Kidney (tissue), 14 donors: ENCODE data around the gene GTPBP3. TPM values are rescaled to one million over a fixed set of nuclear protein-coding genes. Genes with fewer than 3 reads are reported as not detected.

Source experiments
- DNase-seq, 5 donors: peaks; one replicate each; pipeline ENCODE4 v3.0.0-alpha.2; 2013 to 2020
- FAIRE-seq: peaks from 2 replicates; lab custom pipeline; 2012; peaks lifted over from hg19 to GRCh38; lab: Jason Lieb, UNC
- H3K27ac ChIP-seq, 2 donors: one replicate each; pipeline ENCODE4 v1.7.0; 2013; ENCODE audit warnings: low read depth in 2 of 2, low read length in 2 of 2, inconsistent platforms in 1 of 2
- H3K27me3 ChIP-seq: one replicate; pipeline ENCODE4 v1.7.1; 2013; ENCODE audit warnings: low read length, inconsistent platforms; ENCODE audit not compliant: control insufficient read depth, insufficient read depth
- H3K36me3 ChIP-seq, 3 donors: one replicate each; pipeline versions ENCODE4 v1.7.0 to v1.7.1; 2013; ENCODE audit warnings: low read length in 3 of 3, control low read depth in 1 of 3, inconsistent platforms in 1 of 3; ENCODE audit not compliant: insufficient read depth in 3 of 3, control insufficient read depth in 2 of 3
- H3K4me1 ChIP-seq, 3 donors: one replicate each; pipeline versions ENCODE4 v1.7.0 to v1.7.1; 2013; ENCODE audit warnings: low read length in 3 of 3, inconsistent platforms in 1 of 3, low read depth in 1 of 3; ENCODE audit not compliant: control insufficient read depth in 2 of 3, insufficient read depth in 2 of 3
- H3K4me3 ChIP-seq, 3 donors: one replicate each; pipeline versions ENCODE4 v1.7.0 to v1.8.1; 2013; ENCODE audit warnings: low read length in 3 of 3, control low read depth in 1 of 3, inconsistent platforms in 1 of 3
- H3K9ac ChIP-seq, 3 donors: one replicate each; pipeline versions ENCODE4 v1.7.0 to v1.7.1; 2013; ENCODE audit warnings: low read length in 3 of 3, control low read depth in 1 of 3, inconsistent platforms in 1 of 3
- H3K9me3 ChIP-seq, 3 donors: one replicate each; pipeline versions ENCODE4 v1.7.0 to v1.7.1; 2013; ENCODE audit warnings: low read length in 3 of 3, control low read depth in 1 of 3, inconsistent platforms in 1 of 3; ENCODE audit not compliant: control insufficient read depth in 2 of 3, insufficient read depth in 1 of 3
- intact Hi-C: fragments of 100-400 bp; cut with DNase I; formaldehyde crosslinking; loops from one replicate; pipeline ENCODE4 v1.11.1; 2022
- polyA plus RNA-seq: library from polyadenylated mRNA; stranded (reverse); fragments of 350-450 nt; fragmentation: Illumina TruSeq; extraction: RNeasy Lipid Tissue Mini Kit (QIAGEN cat#74804); gene quantifications from one replicate; pipeline ENCODE4 v1.2.3, GENCODE V29; 2014; ENCODE audit warnings: low read depth, low replicate concordance; ENCODE audit not compliant: insufficient read depth
- total RNA-seq: library from RNA; stranded (reverse); fragmentation: NEBNext Ultra II Directional; extraction: Animal tissue kit (Norgen Biotek cat#: 25700); gene quantifications from one replicate; pipeline ENCODE4 v1.2.1, GENCODE V29; 2021
- TF ChIP-seq, protein P1 (sequence below): IDR thresholded peaks from 3 replicates; pipeline ENCODE4 v1.5.1; 2012; ENCODE audit warnings: mild to moderate bottlenecking, moderate library complexity, borderline replicate concordance; ENCODE audit not compliant: insufficient read depth; ENCODE audit errors: extremely low read depth
- donor health status: control.
- donor health status: control.
- donor health status: control.
- donor health status: control.
- donor health status: control.
- donor health status: DM: yes; HTN: yes; CAD: no.
- donor health status: Normal renal cell carcinoma (clear cell type).

Gene GTPBP3
- total and polyA plus RNA-seq, 2 donors from 2014 or later, result 11.0 to 20.4 TPM

- Histone ChIP-seq H3K4me1 (peaks cover 0 to 29% (median 15%) of the 10 kb centered on the region in 3 donors), H3K9ac (peak overlapping the region in 2 of 3 donors; percentile 88), H3K4me3 (peak overlapping the region; percentile 82 to 93 (median 92)), H3K27ac (peak overlapping the region; percentile 93 to 97), H3K36me3 (no peaks in the 10 kb centered on the region), H3K9me3 (no peaks in the 10 kb centered on the region), H3K27me3 (no peaks in the 10 kb centered on the region)
- DNase-seq (peak in 1 of 5 donors; percentile 58), FAIRE-seq (no peak)
- intact Hi-C loops, result no loop called here
- TF ChIP-seq, protein P1, sequence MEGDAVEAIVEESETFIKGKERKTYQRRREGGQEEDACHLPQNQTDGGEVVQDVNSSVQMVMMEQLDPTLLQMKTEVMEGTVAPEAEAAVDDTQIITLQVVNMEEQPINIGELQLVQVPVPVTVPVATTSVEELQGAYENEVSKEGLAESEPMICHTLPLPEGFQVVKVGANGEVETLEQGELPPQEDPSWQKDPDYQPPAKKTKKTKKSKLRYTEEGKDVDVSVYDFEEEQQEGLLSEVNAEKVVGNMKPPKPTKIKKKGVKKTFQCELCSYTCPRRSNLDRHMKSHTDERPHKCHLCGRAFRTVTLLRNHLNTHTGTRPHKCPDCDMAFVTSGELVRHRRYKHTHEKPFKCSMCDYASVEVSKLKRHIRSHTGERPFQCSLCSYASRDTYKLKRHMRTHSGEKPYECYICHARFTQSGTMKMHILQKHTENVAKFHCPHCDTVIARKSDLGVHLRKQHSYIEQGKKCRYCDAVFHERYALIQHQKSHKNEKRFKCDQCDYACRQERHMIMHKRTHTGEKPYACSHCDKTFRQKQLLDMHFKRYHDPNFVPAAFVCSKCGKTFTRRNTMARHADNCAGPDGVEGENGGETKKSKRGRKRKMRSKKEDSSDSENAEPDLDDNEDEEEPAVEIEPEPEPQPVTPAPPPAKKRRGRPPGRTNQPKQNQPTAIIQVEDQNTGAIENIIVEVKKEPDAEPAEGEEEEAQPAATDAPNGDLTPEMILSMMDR, result no peak
Observed at GRCh38 chr19:17306285-17306714, 31.1 kb upstream of the GTPBP3 start.

GRCh38 chr19:17307876-17308377 is 29.4 kb upstream of the GTPBP3 start:
- Histone ChIP-seq H3K36me3 (no peaks in the 10 kb centered on the region), H3K9ac (no peak overlapping the region), H3K27me3 (no peaks in the 10 kb centered on the region), H3K4me1 (peaks cover 0 to 30% (median 15%) of the 10 kb centered on the region in 3 donors), H3K4me3 (no peak overlapping the region), H3K27ac (no peak overlapping the region), H3K9me3 (no peaks in the 10 kb centered on the region)
- no peak for FAIRE-seq
- no peak for DNase-seq
- intact Hi-C loops, result no loop called here
- TF ChIP-seq, protein P1, result no peak

DNA sequence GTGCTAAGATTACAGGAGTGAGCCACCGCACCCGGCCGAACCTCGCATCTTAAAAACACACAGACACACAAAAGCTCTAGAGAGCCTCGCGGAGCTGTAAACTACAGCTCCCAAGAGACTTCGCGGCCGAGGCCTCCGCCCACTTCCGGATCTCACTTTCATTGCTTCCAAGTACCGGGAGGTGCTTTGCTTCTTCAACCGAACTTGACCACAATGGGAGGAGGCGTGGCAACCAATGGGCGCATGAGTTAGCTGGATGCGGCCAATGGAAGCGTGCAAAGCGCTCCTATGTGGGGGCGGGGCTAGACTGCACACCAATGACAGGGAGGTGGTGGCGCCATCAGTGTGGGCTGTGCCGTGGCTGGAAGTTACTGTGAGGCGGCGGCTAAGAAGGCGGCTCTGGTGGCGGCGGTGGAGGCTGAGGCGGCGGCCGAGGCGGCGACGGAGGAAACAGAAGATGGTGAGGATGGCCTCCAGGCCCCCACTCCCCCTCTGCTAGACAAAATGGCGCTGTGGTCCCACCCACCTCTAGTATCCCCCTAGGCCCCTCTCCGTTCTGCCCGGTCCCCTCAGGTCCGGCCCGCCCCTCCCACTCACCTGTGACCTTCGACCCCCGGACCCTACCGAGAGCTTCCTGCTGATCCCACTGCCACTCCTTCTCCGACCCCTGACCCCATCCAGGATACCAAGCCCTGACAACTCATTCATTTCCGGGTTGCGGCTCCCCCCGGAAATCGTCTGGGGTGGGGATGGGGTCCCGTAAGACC is 28.0 kb upstream of the GTPBP3 start, which contains the start of gene DDA1:
Gene DDA1, plus strand, starts transcription at position 366 of the 767 bp plus-strand sequence. Its CDS starts 92 bp downstream, at position 458.
- Histone ChIP-seq H3K4me3 (peak within 1 kb of the TSS; percentile 80 to 87 (median 81)), H3K4me1 (peaks cover 0 to 30% (median 6%) of the 10 kb centered on the region in 3 donors), H3K9me3 (no peaks in the 10 kb centered on the region), H3K27me3 (no peaks in the 10 kb centered on the region), H3K27ac (peak within 1 kb of the TSS in 1 of 2 donors; percentile 57), H3K9ac (peak within 1 kb of the TSS; percentile 67 to 68 (median 68)), H3K36me3 (peaks cover 0 to 6% (median 2%) of the 10 kb centered on the region in 3 donors)
- DNase-seq, result peak; percentile 99 to 100 (median 100)
- FAIRE-seq, result peak; percentile 99
- intact Hi-C loops, result no loop called here
- TF ChIP-seq, protein P1, result no peak
